OCI-LY7 (cell line): ENCODE results near the gene MARVELD2.

Experiments used
- CTCF ChIP-seq: fragments of 200-600 bp; sonication (generic); conservative IDR thresholded peaks from 2 replicates; pipeline ENCODE4 v1.5.1; 2014; ENCODE audit warnings: mild to moderate bottlenecking, antibody characterized with exemption, low read length, moderate library complexity, mixed read lengths
- EZH2phosphoT487 ChIP-seq: fragments of 200-600 bp; sonication (generic); IDR thresholded peaks from 2 replicates; pipeline ENCODE4 v1.6.1; 2018; ENCODE audit warnings: low read depth, borderline replicate concordance, mild to moderate bottlenecking, mixed run types, antibody characterized with exemption, low read length, moderate library complexity, mixed read lengths

DNA sequence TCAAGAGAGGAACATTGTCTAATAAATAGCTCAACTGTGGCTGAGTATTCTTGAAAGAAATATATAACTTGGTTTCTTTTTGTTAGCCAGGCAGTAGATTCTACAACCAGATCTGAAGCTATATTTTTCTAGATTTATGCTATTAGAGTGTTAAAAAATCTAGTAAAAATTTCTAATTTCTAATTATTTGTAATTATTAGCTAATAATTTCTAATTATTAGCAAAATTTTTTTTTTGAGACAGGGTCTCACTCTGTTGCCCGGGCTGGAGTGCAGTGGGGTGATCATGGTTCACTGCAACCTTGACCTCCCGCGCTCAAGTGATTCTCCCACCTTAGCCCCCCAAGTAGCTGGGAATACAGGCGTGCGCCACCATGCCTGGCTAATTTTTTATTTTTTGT lies 42.5 kb upstream of the MARVELD2 start:
- TF ChIP-seq CTCF (no peak), EZH2phosphoT487 (no peak)
